Endodermal cell (in vitro differentiated cells): ENCODE data around the gene POU2AF1. TPM values are rescaled to one million over a fixed set of nuclear protein-coding genes. Genes with fewer than 3 reads are reported as not detected.

Experiments
- DNase-seq: peaks from one replicate; pipeline ENCODE4 v3.0.0-alpha.2; 2017
- H3K27ac ChIP-seq: 2 replicates; pipeline ENCODE4 v1.5.1; 2013; ENCODE audit warnings: mild to moderate bottlenecking, low read depth, low read length, moderate library complexity
- H3K27me3 ChIP-seq: 2 replicates; pipeline ENCODE4 v1.6.1; 2013; ENCODE audit warnings: mild to moderate bottlenecking, low read length, moderate library complexity; ENCODE audit not compliant: insufficient read depth, control insufficient read depth, poor library complexity, severe bottlenecking
- H3K36me3 ChIP-seq: 2 replicates; pipeline ENCODE4 v1.7.0; 2013; ENCODE audit warnings: mild to moderate bottlenecking, low read length, moderate library complexity; ENCODE audit not compliant: control insufficient read depth, insufficient read depth
- H3K4me1 ChIP-seq: one replicate; pipeline ENCODE4 v1.7.0; 2013; ENCODE audit warnings: low read length; ENCODE audit not compliant: control insufficient read depth, insufficient read depth
- H3K4me3 ChIP-seq: 2 replicates; pipeline ENCODE4 v1.5.1; 2013; ENCODE audit warnings: mild to moderate bottlenecking, low read length, moderate library complexity
- H3K9ac ChIP-seq: 2 replicates; pipeline ENCODE4 v1.6.1; 2013; ENCODE audit warnings: mild to moderate bottlenecking, low read length, moderate library complexity; ENCODE audit not compliant: poor library complexity, severe bottlenecking; ENCODE audit errors: extremely low read depth
- H3K9me3 ChIP-seq: 2 replicates; pipeline ENCODE4 v1.6.1; 2013; ENCODE audit warnings: mild to moderate bottlenecking, low read length, moderate library complexity; ENCODE audit not compliant: control insufficient read depth
- H3K27ac Mint-ChIP-seq: 2 replicates; pipeline ENCODE4 v1.8.0; 2020; ENCODE audit warnings: mixed read lengths
- H3K27me3 Mint-ChIP-seq: 2 replicates; pipeline ENCODE4 v1.8.0; 2021; ENCODE audit warnings: mild to moderate bottlenecking, mixed read lengths; ENCODE audit not compliant: insufficient read depth
- H3K36me3 Mint-ChIP-seq: 2 replicates; pipeline ENCODE4 v1.8.0; 2020; ENCODE audit warnings: low read depth, mixed read lengths
- H3K4me1 Mint-ChIP-seq: 2 replicates; pipeline ENCODE4 v1.8.0; 2020; ENCODE audit warnings: mixed read lengths
- H3K4me3 Mint-ChIP-seq: 2 replicates; pipeline ENCODE4 v1.8.0; 2020; ENCODE audit warnings: mild to moderate bottlenecking, moderate library complexity, mixed read lengths
- H3K9me3 Mint-ChIP-seq: 2 replicates; pipeline ENCODE4 v1.8.0; 2020; ENCODE audit warnings: mild to moderate bottlenecking, mixed read lengths
- WGBS, 2 experiments: methylation state at CpG; one replicate each; pipeline versions ENCODE4 v1.1.5 to v1.1.7; 2013; ENCODE audit warnings: missing lambda C conversion rate in 2 of 2, mixed read lengths in 1 of 2; ENCODE audit not compliant: insufficient coverage in 1 of 2, insufficient read length in 1 of 2; 5-methylcytosine and 5-hydroxymethylcytosine counted together
- total RNA-seq, 2 donors: library from RNA; stranded (reverse); fragmentation: NEBNext Ultra II Directional in 1 of 2; extraction: Animal tissue kit (Norgen Biotek cat#: 25700) in 1 of 2; gene quantifications; 2 replicates in 1 of 2; 3 replicates in 1 of 2; pipeline ENCODE4 v1.2.1, GENCODE V29; 2021
- TF ChIP-seq, protein P1 (sequence below): fragments of 200-600 bp; sonication (generic); conservative IDR thresholded peaks from 2 replicates; pipeline ENCODE4 v1.5.0; 2021; ENCODE audit warnings: antibody characterized with exemption, mild to moderate bottlenecking

Gene POU2AF1
- total RNA-seq, 2 donors from 2014 or later = 0.46 to 0.77 TPM

DNA sequence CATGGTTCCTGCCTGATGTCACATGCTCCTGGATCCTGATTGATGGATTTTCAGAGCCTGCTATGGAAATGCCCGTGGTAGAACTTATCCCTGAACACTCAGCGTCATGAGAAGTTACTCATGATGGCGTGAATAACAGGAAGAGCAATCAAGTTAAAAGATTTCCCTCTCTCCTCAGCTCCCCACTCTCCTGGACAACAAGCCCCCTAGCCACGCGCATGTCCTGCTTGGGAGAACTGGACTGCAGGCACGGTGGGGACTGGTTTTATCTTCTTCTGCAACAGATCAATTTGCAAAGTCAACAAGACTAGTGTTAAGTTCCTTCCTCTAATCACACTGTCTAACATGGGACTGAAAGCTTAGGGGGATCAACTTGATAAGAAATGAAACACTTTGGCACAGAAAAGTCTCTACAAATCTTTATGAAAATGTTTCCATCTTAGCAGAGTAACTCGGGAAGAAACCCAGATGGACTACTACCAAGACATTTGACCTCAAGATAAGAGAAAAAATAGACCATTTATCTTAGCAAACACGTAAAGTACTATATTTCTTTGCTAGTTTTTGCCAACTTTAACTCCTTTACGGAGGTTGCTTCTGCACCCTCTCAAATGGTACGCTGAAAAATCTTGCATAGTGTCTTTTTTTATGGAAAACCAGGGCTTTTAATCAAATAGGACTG lies 27.6 kb downstream of the POU2AF1 start:
- WGBS, 2 experiments = 89 to 91% methylated on average over 7 to 10 of the region's 10 CpGs
- Histone ChIP-seq H3K9me3 (no peaks in the 10 kb centered on the region), H3K36me3 (no peaks in the 10 kb centered on the region), H3K4me3 (no peak overlapping the region), H3K27me3 (peaks cover 58% of the 10 kb centered on the region), H3K27ac (no peak overlapping the region), H3K9ac (no peak overlapping the region), H3K4me1 (no peaks in the 10 kb centered on the region)
- Mint-ChIP-seq H3K4me1 (peaks cover 28% of the 10 kb centered on the region), H3K27ac (no peak overlapping the region), H3K4me3 (no peak overlapping the region), H3K9me3 (no peaks in the 10 kb centered on the region), H3K36me3 (no peaks in the 10 kb centered on the region), H3K27me3 (peaks cover 51% of the 10 kb centered on the region)
- DNase-seq = peak; percentile 12
- TF ChIP-seq, protein P1, sequence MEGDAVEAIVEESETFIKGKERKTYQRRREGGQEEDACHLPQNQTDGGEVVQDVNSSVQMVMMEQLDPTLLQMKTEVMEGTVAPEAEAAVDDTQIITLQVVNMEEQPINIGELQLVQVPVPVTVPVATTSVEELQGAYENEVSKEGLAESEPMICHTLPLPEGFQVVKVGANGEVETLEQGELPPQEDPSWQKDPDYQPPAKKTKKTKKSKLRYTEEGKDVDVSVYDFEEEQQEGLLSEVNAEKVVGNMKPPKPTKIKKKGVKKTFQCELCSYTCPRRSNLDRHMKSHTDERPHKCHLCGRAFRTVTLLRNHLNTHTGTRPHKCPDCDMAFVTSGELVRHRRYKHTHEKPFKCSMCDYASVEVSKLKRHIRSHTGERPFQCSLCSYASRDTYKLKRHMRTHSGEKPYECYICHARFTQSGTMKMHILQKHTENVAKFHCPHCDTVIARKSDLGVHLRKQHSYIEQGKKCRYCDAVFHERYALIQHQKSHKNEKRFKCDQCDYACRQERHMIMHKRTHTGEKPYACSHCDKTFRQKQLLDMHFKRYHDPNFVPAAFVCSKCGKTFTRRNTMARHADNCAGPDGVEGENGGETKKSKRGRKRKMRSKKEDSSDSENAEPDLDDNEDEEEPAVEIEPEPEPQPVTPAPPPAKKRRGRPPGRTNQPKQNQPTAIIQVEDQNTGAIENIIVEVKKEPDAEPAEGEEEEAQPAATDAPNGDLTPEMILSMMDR = no peak

DNA sequence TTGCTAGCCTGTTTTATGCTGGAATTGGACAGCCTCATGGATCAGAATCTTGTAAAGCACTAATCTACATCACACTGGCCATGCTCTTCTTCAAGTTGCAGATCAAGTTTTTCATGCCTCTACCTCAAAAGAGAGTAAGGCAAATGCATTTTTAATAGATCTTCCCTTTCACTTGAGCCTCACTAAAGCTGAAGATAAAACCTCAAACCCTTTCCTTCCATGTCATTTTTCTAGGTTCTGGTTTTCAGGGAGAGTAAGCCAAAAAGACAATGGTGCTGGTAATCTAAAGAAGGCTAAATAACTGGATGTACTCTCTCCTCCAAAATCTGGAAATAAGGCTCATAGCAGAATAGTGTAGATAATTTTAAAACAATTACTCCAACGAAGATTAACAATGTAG lies 28.3 kb downstream of the POU2AF1 start:
- no peak overlapping the region for H3K4me3 Mint-ChIP-seq
- 85% methylated on average over 1 of the region's 1 CpG; no CpG with 5 or more reads in 1 of the 2 experiments for whole genome bisulfite sequencing, 2 experiments
- H3K27ac ChIP-seq = no peak overlapping the region

DNA sequence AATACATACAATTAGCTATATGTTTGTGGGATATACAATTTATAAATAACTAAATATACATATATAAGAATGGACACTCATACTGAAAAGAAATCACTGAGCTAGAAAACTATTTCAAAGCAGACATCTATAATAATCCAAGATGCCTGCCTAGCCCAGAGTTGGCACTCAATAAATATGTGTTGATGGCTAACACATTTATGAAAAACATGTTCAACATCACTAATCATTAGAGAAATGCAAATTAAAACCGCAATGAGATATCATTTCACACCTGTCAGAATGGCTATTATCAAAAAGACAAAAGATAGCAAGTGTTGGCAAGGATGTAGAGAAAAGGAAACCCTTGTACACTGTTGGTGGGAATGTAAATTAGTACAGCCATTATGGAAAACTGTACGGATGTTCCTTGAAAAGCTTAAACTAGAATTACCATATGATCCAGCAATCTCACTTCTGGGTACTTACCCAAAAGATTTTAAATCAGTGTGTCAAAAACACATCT lies 29.8 kb downstream of the POU2AF1 start:
- H3K27me3 Mint-ChIP-seq = peaks cover 64% of the 10 kb centered on the region
- Histone ChIP-seq H3K4me1 (no peaks in the 10 kb centered on the region), H3K36me3 (no peaks in the 10 kb centered on the region), H3K9me3 (no peaks in the 10 kb centered on the region), H3K4me3 (no peak overlapping the region), H3K27ac (no peak overlapping the region), H3K9ac (no peak overlapping the region), H3K27me3 (peaks cover 72% of the 10 kb centered on the region)
- WGBS, 2 experiments = 75 to 79% methylated on average over 2 of the region's 2 CpGs
- DNase-seq = no peak
- TF ChIP-seq, protein P1 = no peak
- no peak overlapping the region for H3K4me3 Mint-ChIP-seq
- peaks cover 14% of the 10 kb centered on the region for H3K4me1 Mint-ChIP-seq
- no peak overlapping the region for H3K27ac Mint-ChIP-seq
- no peaks in the 10 kb centered on the region for H3K9me3 Mint-ChIP-seq
- no peaks in the 10 kb centered on the region for H3K36me3 Mint-ChIP-seq

More for the DNA sequence above, 28.3 kb downstream of the POU2AF1 start:
- DNase-seq = no peak
- H3K27me3 Mint-ChIP-seq = peaks cover 58% of the 10 kb centered on the region
- TF ChIP-seq, protein P1 = no peak
- no peaks in the 10 kb centered on the region for H3K9me3 ChIP-seq
- H3K9me3 Mint-ChIP-seq = no peaks in the 10 kb centered on the region
- no peak overlapping the region for H3K27ac Mint-ChIP-seq
- H3K27me3 ChIP-seq = peaks cover 65% of the 10 kb centered on the region
- no peak overlapping the region for H3K4me3 ChIP-seq
- H3K9ac ChIP-seq = no peak overlapping the region
- H3K4me1 Mint-ChIP-seq = peaks cover 22% of the 10 kb centered on the region
- no peaks in the 10 kb centered on the region for H3K36me3 Mint-ChIP-seq
- H3K36me3 ChIP-seq = no peaks in the 10 kb centered on the region
- H3K4me1 ChIP-seq = no peaks in the 10 kb centered on the region
